ENCODE measurements around the gene TSGA10. TPM values are rescaled to one million over a fixed set of nuclear protein-coding genes. Genes with fewer than 3 reads are reported as not detected.
"Not testable (repeated sequence)": the region's sequence is repeated elsewhere in the genome, so short reads cannot be mapped to it uniquely, and the experiment has no call there.

TSGA10 gene
- polyA plus RNA-seq, 1 experiment = 1.4 TPM

GRCh38 chr2:99031481-99031880, 123.3 kb downstream of the TSGA10 start:
- TF ChIP-seq CTCF (IDR thresholded peaks at IDR 0.05; ENCODE audit: low read depth, low read length) = no peak
- CTCF ChIA-PET = no interaction called here
- POLR2A ChIA-PET = no interaction called here
- Histone ChIP-seq H3K9me3 (ENCODE audit: control insufficient read depth, insufficient read depth, low read length) (no peaks in the 10 kb centered on the region), H3K4me3 (ENCODE audit: low read depth, low read length) (no peak overlapping the region), H3K27me3 (ENCODE audit: control insufficient read depth, insufficient read depth, low read length) (no peaks in the 10 kb centered on the region), H3K27ac (ENCODE audit: low read depth, low read length) (no peak overlapping the region)
- DNase-seq (ENCODE audit: low read depth, low spot score) = no peak

- H3K27ac ChIP-seq (ENCODE audit: low read depth, low read length) = no peak overlapping the region
- no peak overlapping the region for H3K4me3 ChIP-seq (ENCODE audit: low read depth, low read length)
- TF ChIP-seq CTCF (IDR thresholded peaks at IDR 0.05; ENCODE audit: low read depth, low read length) = no peak
- no peak for DNase-seq (ENCODE audit: low read depth, low spot score)
- no peaks in the 10 kb centered on the region for H3K27me3 ChIP-seq (ENCODE audit: control insufficient read depth, insufficient read depth, low read length)
- ChIA-PET CTCF (no interaction called here), POLR2A (interaction anchor here (0.6 kb wide), 1 partner anchor 11 kb away, joined by 3 read pairs; no protein-coding TSS in a partner anchor)
- no peaks in the 10 kb centered on the region for H3K9me3 ChIP-seq (ENCODE audit: control insufficient read depth, insufficient read depth, low read length)
These were observed 126.2 kb downstream of the TSGA10 start for GRCh38 chr2:99028558-99028957.

- Histone ChIP-seq H3K27ac (ENCODE audit: low read depth, low read length) (no peak overlapping the region), H3K4me3 (ENCODE audit: low read depth, low read length) (no peak overlapping the region), H3K9me3 (ENCODE audit: control insufficient read depth, insufficient read depth, low read length) (no peaks in the 10 kb centered on the region), H3K27me3 (ENCODE audit: control insufficient read depth, insufficient read depth, low read length) (no peaks in the 10 kb centered on the region)
- TF ChIP-seq CTCF (IDR thresholded peaks at IDR 0.05; ENCODE audit: low read depth, low read length) = no peak
- ChIA-PET POLR2A (interaction anchor here (0.6 kb wide), 1 partner anchor 12 kb away, joined by 3 read pairs; no protein-coding TSS in a partner anchor), CTCF (no interaction called here)
- DNase-seq (ENCODE audit: low read depth, low spot score) = no peak
These were observed 126.9 kb downstream of the TSGA10 start for GRCh38 chr2:99027856-99028255.

- no peak for DNase-seq (ENCODE audit: low read depth, low spot score)
- TF ChIP-seq CTCF (IDR thresholded peaks at IDR 0.05; ENCODE audit: low read depth, low read length) = no peak
- H3K27ac ChIP-seq (ENCODE audit: low read depth, low read length) = no peak overlapping the region
- H3K27me3 ChIP-seq (ENCODE audit: control insufficient read depth, insufficient read depth, low read length) = no peaks in the 10 kb centered on the region
- no peak overlapping the region for H3K4me3 ChIP-seq (ENCODE audit: low read depth, low read length)
- ChIA-PET CTCF (no interaction called here), POLR2A (no interaction called here)
- H3K9me3 ChIP-seq (ENCODE audit: control insufficient read depth, insufficient read depth, low read length) = peaks cover 4% of the 10 kb centered on the region; the same call in 1 of the 2 replicates
These were observed 154.0 kb downstream of the TSGA10 start for GRCh38 chr2:99000708-99001107.

GRCh38 chr2:98988695-98989094, 166.0 kb downstream of the TSGA10 start:
- H3K9me3 ChIP-seq (ENCODE audit: control insufficient read depth, insufficient read depth, low read length); CTCF ChIA-PET; H3K27ac ChIP-seq (ENCODE audit: low read depth, low read length); H3K4me3 ChIP-seq (ENCODE audit: low read depth, low read length); H3K27me3 ChIP-seq (ENCODE audit: control insufficient read depth, insufficient read depth, low read length); DNase-seq (ENCODE audit: low read depth, low spot score); POLR2A ChIA-PET: not testable (repeated sequence)

All from AG04450 (cell line).